Stomach (tissue), 9 donors: Measurements from ENCODE around the gene ETFA. TPM values are rescaled to one million over a fixed set of nuclear protein-coding genes. Genes with fewer than 3 reads are reported as not detected.

Experiments used
- DNase-seq, 2 donors: peaks; one replicate each; pipeline versions ENCODE4 v3.0.0 to v3.0.0-alpha.2; 2013 to 2019
- H3K27ac ChIP-seq, 5 donors: fragments of 200-600 bp in 4 of 5; sonication (generic) in 4 of 5; one replicate each; pipeline ENCODE4 v1.5.1; 2013 to 2019; ENCODE audit warnings: mild to moderate bottlenecking in 1 of 5, moderate library complexity in 1 of 5
- H3K27me3 ChIP-seq, 3 donors: fragments of 200-600 bp; sonication (generic); one replicate each; pipeline ENCODE4 v1.5.1; 2017 to 2019; ENCODE audit warnings: mixed run types in 1 of 3
- H3K36me3 ChIP-seq, 4 donors: fragments of 200-600 bp; sonication (generic); 1 replicate in 3 of 4; 2 replicates in 1 of 4; pipeline ENCODE4 v1.5.1; 2016 to 2019
- H3K4me1 ChIP-seq, 4 donors: fragments of 200-600 bp; sonication (generic); one replicate each; pipeline ENCODE4 v1.5.1; 2016 to 2019
- H3K4me3 ChIP-seq, 4 donors: fragments of 200-600 bp; sonication (generic) in 3 of 4; one replicate each; pipeline ENCODE4 v1.5.1; 2016 to 2019; ENCODE audit warnings: mild to moderate bottlenecking in 1 of 4
- H3K9me3 ChIP-seq, 4 donors: fragments of 200-600 bp; sonication (generic); one replicate each; pipeline ENCODE4 v1.5.1; 2016 to 2019
- CTCF ChIP-seq, 7 experiments: fragments of 450-650 bp in 4 of 7; fragments of 200-600 bp in 3 of 7; sonication (generic) in 3 of 7; IDR thresholded peaks; one replicate each; pipeline ENCODE4 v1.5.1; 2016 to 2019; ENCODE audit warnings: antibody characterized with exemption in 7 of 7, control low read depth in 2 of 7, mild to moderate bottlenecking in 1 of 7
- EP300 ChIP-seq: sonication (generic); formaldehyde crosslinking; IDR thresholded peaks from one replicate; pipeline ENCODE4 v1.6.1; 2017; ENCODE audit warnings: antibody characterized with exemption
- POLR2A ChIP-seq, 4 donors: fragments of 450-650 bp; IDR thresholded peaks; one replicate each; pipeline ENCODE4 v1.6.1; 2016; ENCODE audit warnings: antibody characterized with exemption in 4 of 4, control low read depth in 2 of 4, mild to moderate bottlenecking in 1 of 4, moderate library complexity in 1 of 4
- POLR2AphosphoS5 ChIP-seq, 3 donors: sonication (generic); formaldehyde crosslinking; IDR thresholded peaks; one replicate each; pipeline ENCODE4 v1.6.1; 2016; ENCODE audit warnings: antibody characterized with exemption in 3 of 3
- WGBS, 5 donors: extraction: QIAGEN DNeasy Blood & Tissue Kit in 3 of 5; methylation state at CpG; one replicate each; pipeline versions ENCODE4 v1.1.5 to v1.1.7; 2013 to 2018; 5-methylcytosine and 5-hydroxymethylcytosine counted together
- intact Hi-C: fragments of 100-400 bp; cut with DNase I; formaldehyde crosslinking; loops from one replicate; pipeline ENCODE4 v1.15.1; 2023; ENCODE audit warnings: low total_unique reads
- polyA plus RNA-seq, 3 donors: library from polyadenylated mRNA; stranded (reverse); fragments of 200-250 nt; gene quantifications; one replicate each; pipeline ENCODE4 v1.2.3, GENCODE V29; 2013
- total RNA-seq, 5 donors: library from RNA; depleted of rRNA; stranded (reverse); fragments of >200 nt; gene quantifications; one replicate each; pipeline versions ENCODE4 v1.1.0 to v1.2.3, GENCODE V29; 2014 to 2016
- donor health status: healthy with polysubstance abuse.
- donor health status: Bipolar disorder and iron deficiency.
- donor health status: healthy.

The ETFA gene
- total and polyA plus RNA-seq, 8 donors = 68.2 to 304 (median 109) TPM

GRCh38 chr15:76251717-76252116 lies 59.6 kb downstream of the ETFA start:
- TF ChIP-seq CTCF (IDR thresholded peaks at IDR 0.05) (no peak), POLR2AphosphoS5 (IDR thresholded peaks at IDR 0.05) (no peak), POLR2A (IDR thresholded peaks at IDR 0.05) (no peak), EP300 (no peak)
- WGBS, 5 donors = 91 to 94% (median 93%) methylated on average over 4 of the region's 4 CpGs
- no peaks in the 10 kb centered on the region for H3K9me3 ChIP-seq
- intact Hi-C loops = no loop called here
- DNase-seq = no peak
- H3K27me3 ChIP-seq = no peaks in the 10 kb centered on the region
- no peak overlapping the region for H3K4me3 ChIP-seq
- no peaks in the 10 kb centered on the region for H3K4me1 ChIP-seq
- no peak overlapping the region for H3K27ac ChIP-seq
- H3K36me3 ChIP-seq = peaks cover 0 to 19% (median 2%) of the 10 kb centered on the region in 4 donors

GRCh38 chr15:76245072-76245610 lies 66.1 kb downstream of the ETFA start:
- peaks cover 0 to 20% (median 11%) of the 10 kb centered on the region in 4 donors for H3K36me3 ChIP-seq
- H3K9me3 ChIP-seq = no peaks in the 10 kb centered on the region
- DNase-seq = no peak
- no peak overlapping the region for H3K4me3 ChIP-seq
- no peaks in the 10 kb centered on the region for H3K27me3 ChIP-seq
- 64 to 82% (median 68%) methylated on average over 1 of the region's 1 CpG for WGBS, 5 donors
- H3K27ac ChIP-seq = no peak overlapping the region
- H3K4me1 ChIP-seq = no peaks in the 10 kb centered on the region
- TF ChIP-seq POLR2AphosphoS5 (IDR thresholded peaks at IDR 0.05) (no peak), CTCF (IDR thresholded peaks at IDR 0.05) (no peak), EP300 (no peak), POLR2A (IDR thresholded peaks at IDR 0.05) (no peak)
- intact Hi-C loops = no loop called here

DNA sequence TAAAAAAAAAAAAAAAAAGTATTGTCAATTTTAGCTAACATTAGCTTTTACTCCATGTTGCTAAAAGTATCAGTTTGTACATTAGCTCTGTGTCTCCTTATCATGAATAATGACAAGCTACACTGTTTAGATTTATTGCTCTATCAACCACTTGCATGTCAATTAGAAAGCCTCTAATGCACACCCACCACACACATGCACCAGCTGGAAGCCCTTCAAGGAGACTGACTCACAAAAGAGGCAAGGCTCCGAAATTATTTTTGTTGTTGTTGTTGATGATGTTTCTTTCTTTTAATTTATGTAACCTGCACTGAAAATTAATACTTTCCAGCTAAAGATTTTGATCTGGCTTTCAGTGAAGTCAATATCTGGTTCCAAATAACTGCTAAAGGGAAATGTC lies 71.5 kb downstream of the ETFA start:
- Histone ChIP-seq H3K36me3 (peaks cover 0 to 20% (median 9%) of the 10 kb centered on the region in 4 donors), H3K27me3 (no peaks in the 10 kb centered on the region), H3K9me3 (no peaks in the 10 kb centered on the region), H3K4me3 (no peak overlapping the region), H3K27ac (no peak overlapping the region), H3K4me1 (peaks cover 0 to 24% (median 0%) of the 10 kb centered on the region in 4 donors)
- DNase-seq = no peak
- WGBS, 5 donors = 58 to 72% (median 67%) methylated on average over 1 of the region's 1 CpG
- TF ChIP-seq CTCF (IDR thresholded peaks at IDR 0.05) (no peak), EP300 (no peak), POLR2AphosphoS5 (IDR thresholded peaks at IDR 0.05) (no peak), POLR2A (IDR thresholded peaks at IDR 0.05) (no peak)
- intact Hi-C loops = no loop called here

DNA sequence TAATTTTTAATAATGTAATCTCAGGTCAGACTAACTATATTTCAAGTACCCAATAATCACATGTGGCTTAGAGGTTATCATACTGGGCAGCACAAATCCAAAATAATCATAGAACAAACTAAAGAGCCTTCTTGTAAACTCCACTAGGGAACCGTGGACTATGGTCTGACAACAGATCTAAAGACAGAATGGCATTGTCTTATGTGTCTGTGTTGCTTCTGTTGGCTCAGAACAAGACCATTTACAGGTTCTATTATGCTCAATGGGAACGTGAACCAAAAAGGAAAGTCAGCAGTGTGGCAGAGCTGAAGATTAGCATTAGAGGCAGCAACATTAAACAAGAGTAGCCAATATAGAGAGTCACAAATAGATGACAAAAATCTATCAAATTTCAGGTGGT lies 74.9 kb downstream of the ETFA start:
- intact Hi-C loops = no loop called here
- no peak overlapping the region for H3K4me3 ChIP-seq
- 31 to 52% (median 38%) methylated on average over 2 of the region's 2 CpGs for WGBS, 5 donors
- no peak for TF ChIP-seq POLR2AphosphoS5 (IDR thresholded peaks at IDR 0.05)
- no peak for TF ChIP-seq EP300
- no peak for TF ChIP-seq CTCF (IDR thresholded peaks at IDR 0.05)
- no peak for TF ChIP-seq POLR2A (IDR thresholded peaks at IDR 0.05)
- H3K36me3 ChIP-seq = peaks cover 0 to 14% (median 3%) of the 10 kb centered on the region in 4 donors
- no peak overlapping the region for H3K27ac ChIP-seq
- DNase-seq = no peak
- H3K4me1 ChIP-seq = peaks cover 0 to 24% (median 0%) of the 10 kb centered on the region in 4 donors
- H3K9me3 ChIP-seq = no peaks in the 10 kb centered on the region
- no peaks in the 10 kb centered on the region for H3K27me3 ChIP-seq
